Measurements from ENCODE around the gene CYYR1.

CYYR1 gene

GRCh38 chr21:26539566-26539965 lies 33.5 kb downstream of the CYYR1 start:
- H3K79me2 ChIP-seq (ENCODE audit: insufficient read depth, low read depth) = no peaks in the 10 kb centered on the region
- no peak overlapping the region for H3K4me2 ChIP-seq
- no peak overlapping the region for H3K27ac ChIP-seq
- no peaks in the 10 kb centered on the region for H4K20me1 ChIP-seq (ENCODE audit: insufficient read depth)
- H3K4me1 ChIP-seq (ENCODE audit: low read depth, poor library complexity, severe bottlenecking) = no peaks in the 10 kb centered on the region
- TF ChIP-seq CTCF (conservative IDR thresholded peaks at IDR 0.05; ENCODE audit: low read depth, low read length) = no peak
- H3K36me3 ChIP-seq (ENCODE audit: insufficient read depth) = no peaks in the 10 kb centered on the region
- no peak overlapping the region for H2AFZ ChIP-seq (ENCODE audit: low read depth)
- no peaks in the 10 kb centered on the region for H3K27me3 ChIP-seq (ENCODE audit: insufficient read depth, low read depth)
- H3K9ac ChIP-seq = no peak overlapping the region
- H3K4me3 ChIP-seq (IDR thresholded peaks at IDR 0.05; ENCODE audit: insufficient read depth, low read depth, low read length) = no peak overlapping the region

GRCh38 chr21:26534517-26534916 lies 38.6 kb downstream of the CYYR1 start:
- no peak for TF ChIP-seq CTCF (conservative IDR thresholded peaks at IDR 0.05; ENCODE audit: low read depth, low read length)
- Histone ChIP-seq H3K4me1 (ENCODE audit: low read depth, poor library complexity, severe bottlenecking) (no peaks in the 10 kb centered on the region), H3K9ac (no peak overlapping the region), H3K27me3 (ENCODE audit: insufficient read depth, low read depth) (no peaks in the 10 kb centered on the region), H3K27ac (no peak overlapping the region), H3K36me3 (ENCODE audit: insufficient read depth) (no peaks in the 10 kb centered on the region), H3K79me2 (ENCODE audit: insufficient read depth, low read depth) (no peaks in the 10 kb centered on the region), H3K4me2 (no peak overlapping the region), H2AFZ (ENCODE audit: low read depth) (no peak overlapping the region), H4K20me1 (ENCODE audit: insufficient read depth) (no peaks in the 10 kb centered on the region), H3K4me3 (IDR thresholded peaks at IDR 0.05; ENCODE audit: insufficient read depth, low read depth, low read length) (no peak overlapping the region)

GRCh38 chr21:26532208-26532607 lies 40.9 kb downstream of the CYYR1 start:
- Histone ChIP-seq H3K4me1 (ENCODE audit: low read depth, poor library complexity, severe bottlenecking) (no peaks in the 10 kb centered on the region), H3K79me2 (ENCODE audit: insufficient read depth, low read depth) (no peaks in the 10 kb centered on the region), H3K27ac (no peak overlapping the region), H3K9ac (no peak overlapping the region), H3K4me2 (no peak overlapping the region), H3K36me3 (ENCODE audit: insufficient read depth) (no peaks in the 10 kb centered on the region), H4K20me1 (ENCODE audit: insufficient read depth) (no peaks in the 10 kb centered on the region), H3K27me3 (ENCODE audit: insufficient read depth, low read depth) (no peaks in the 10 kb centered on the region), H2AFZ (ENCODE audit: low read depth) (no peak overlapping the region), H3K4me3 (IDR thresholded peaks at IDR 0.05; ENCODE audit: insufficient read depth, low read depth, low read length) (no peak overlapping the region)
- TF ChIP-seq CTCF (conservative IDR thresholded peaks at IDR 0.05; ENCODE audit: low read depth, low read length) = no peak

- H3K9ac ChIP-seq = no peak overlapping the region
- H3K4me3 ChIP-seq (IDR thresholded peaks at IDR 0.05; ENCODE audit: insufficient read depth, low read depth, low read length) = no peak overlapping the region
These were observed 43.6 kb downstream of the CYYR1 start for GRCh38 chr21:26529526-26529925.

More at GRCh38 chr21:26529526-26529925, 43.6 kb downstream of the CYYR1 start:
- Histone ChIP-seq H2AFZ (ENCODE audit: low read depth) (no peak overlapping the region), H3K4me2 (no peak overlapping the region), H3K79me2 (ENCODE audit: insufficient read depth, low read depth) (no peaks in the 10 kb centered on the region), H3K4me1 (ENCODE audit: low read depth, poor library complexity, severe bottlenecking) (no peaks in the 10 kb centered on the region), H4K20me1 (ENCODE audit: insufficient read depth) (no peaks in the 10 kb centered on the region), H3K36me3 (ENCODE audit: insufficient read depth) (no peaks in the 10 kb centered on the region), H3K27me3 (ENCODE audit: insufficient read depth, low read depth) (no peaks in the 10 kb centered on the region), H3K27ac (no peak overlapping the region)
- TF ChIP-seq CTCF (conservative IDR thresholded peaks at IDR 0.05; ENCODE audit: low read depth, low read length) = no peak
